NCI-H460 (cell line): Measurements from ENCODE around the gene CLDN6. TPM values are rescaled to one million over a fixed set of nuclear protein-coding genes. Genes with fewer than 3 reads are reported as not detected.

Experiments
- small RNA-seq, 2 experiments: library from RNA; depleted of rRNA; stranded (forward); fragments of <200 nt; gene quantifications; one replicate each; pipeline ENCODE3, GENCODE V24; 2014
- total RNA-seq: library from RNA; depleted of rRNA; stranded (reverse); fragments of >200 nt; shearing (Covaris generic); gene quantifications from 2 replicates; pipeline ENCODE4 v1.2.3, GENCODE V29; 2014; rRNA removed

Gene CLDN6
- total RNA-seq, 1 experiment from 2014 or later = not detected

Small RNAs within 50 kb of the gene (small RNA-seq; reads per million reads assigned to genes)
- gene LINC00514 = 0 reads per million in 2 experiments

Other genes starting within 250 kb of the CLDN6 start
- 125 and 162 TPM in 2 replicates for gene ELOB, start 240.9 kb downstream of the CLDN6 start, total RNA-seq
- not detected in 2 replicates for gene PRSS33, start 230.6 kb downstream of the CLDN6 start, total RNA-seq
- gene PRSS41, start 219.7 kb downstream of the CLDN6 start, total RNA-seq = not detected in 2 replicates
- not detected in 2 replicates for gene PRSS21, start 200.9 kb downstream of the CLDN6 start, total RNA-seq
- 13.8 and 18.7 TPM in 2 replicates for gene ZG16B, start 187.9 kb downstream of the CLDN6 start, total RNA-seq
- gene PRSS22, start 160.0 kb downstream of the CLDN6 start, total RNA-seq = not detected in 2 replicates
- 80.1 and 88.9 TPM in 2 replicates for gene FLYWCH2, start 135.0 kb downstream of the CLDN6 start, total RNA-seq
- gene FLYWCH1, start 106.3 kb downstream of the CLDN6 start, total RNA-seq = 26.6 and 29.4 TPM in 2 replicates
- 1.5 and 2.7 TPM in 2 replicates for gene KREMEN2, start 53.9 kb downstream of the CLDN6 start, total RNA-seq
- 19.0 and 24.4 TPM in 2 replicates for gene PAQR4, start 48.8 kb downstream of the CLDN6 start, total RNA-seq
- gene PKMYT1, start 37.7 kb downstream of the CLDN6 start, total RNA-seq = 14.8 and 18.9 TPM in 2 replicates
- 0.05 and 0.14 TPM in 2 replicates for gene CLDN9, start 5.3 kb downstream of the CLDN6 start, total RNA-seq
- 249 and 347 TPM in 2 replicates for gene TNFRSF12A, start 2.2 kb upstream of the CLDN6 start, total RNA-seq
- 29.3 and 33.4 TPM in 2 replicates for gene HCFC1R1, start 5.8 kb upstream of the CLDN6 start, total RNA-seq
- 30.3 and 35.2 TPM in 2 replicates for gene THOC6, start 5.9 kb upstream of the CLDN6 start, total RNA-seq
- not detected in 2 replicates for gene BICDL2, start 18.8 kb upstream of the CLDN6 start, total RNA-seq
- 0.14 and 0.25 TPM in 2 replicates for gene MMP25, start 28.4 kb upstream of the CLDN6 start, total RNA-seq
- 0.38 and 0.47 TPM in 2 replicates for gene IL32, start 47.5 kb upstream of the CLDN6 start, total RNA-seq
- 0.05 and 0.38 TPM in 2 replicates for gene ZSCAN10, start 81.1 kb upstream of the CLDN6 start, total RNA-seq
- 12.0 and 13.5 TPM in 2 replicates for gene ZNF205, start 94.4 kb upstream of the CLDN6 start, total RNA-seq
- gene ZNF213, start 116.8 kb upstream of the CLDN6 start, total RNA-seq = 4.5 and 5.0 TPM in 2 replicates
- 0.58 and 0.67 TPM in 2 replicates for gene OR1F1, start 170.0 kb upstream of the CLDN6 start, total RNA-seq
- 11.9 and 14.5 TPM in 2 replicates for gene ZNF200, start 217.0 kb upstream of the CLDN6 start, total RNA-seq
- gene MEFV, start 238.4 kb upstream of the CLDN6 start, total RNA-seq = 0.17 TPM in 1 of 2 replicates, not detected in the other